Gastroesophageal sphincter (tissue), 3 donors: Measurements from ENCODE around the gene RASD1.

Source experiments
- CTCF ChIP-seq, 4 experiments: fragments of 200-600 bp in 2 of 4; fragments of 450-650 bp in 2 of 4; sonication (generic) in 1 of 4; IDR thresholded peaks; one replicate each; pipeline ENCODE4 v1.5.1; 2017 to 2019; ENCODE audit warnings: antibody characterized with exemption in 4 of 4, mild to moderate bottlenecking in 2 of 4, moderate library complexity in 2 of 4
- POLR2A ChIP-seq, 2 donors: fragments of 450-650 bp; IDR thresholded peaks; one replicate each; pipeline ENCODE4 v1.6.1; 2017; ENCODE audit warnings: antibody characterized with exemption in 2 of 2, mild to moderate bottlenecking in 2 of 2, moderate library complexity in 1 of 2

GRCh38 chr17:17527956-17528500 is 31.8 kb upstream of the RASD1 start:
- TF ChIP-seq CTCF (IDR thresholded peaks at IDR 0.05) (no peak), POLR2A (IDR thresholded peaks at IDR 0.05) (no peak)
